SK-N-SH treated with all-trans-retinoic acid at 6 μM for 48 hours (cell line): ENCODE results near the gene AXIN1.

Source experiments
- ATAC-seq: fragments of 200-7000 bp; cut with Tn5 transposase; 3 replicates; pipeline ENCODE4 v1.9.1; 2020; ENCODE audit warnings: mild to moderate bottlenecking, moderate library complexity
- ARNTL ChIP-seq: fragments of 450-650 bp; formaldehyde crosslinking; IDR thresholded peaks from 2 replicates; pipeline ENCODE4 v1.5.0; 2020; ENCODE audit warnings: low read depth, mild to moderate bottlenecking, moderate library complexity, borderline replicate concordance
- BACH2 ChIP-seq: fragments of 250-450 bp; sonication (Bioruptor Pico); IDR thresholded peaks from 2 replicates; pipeline ENCODE4 v1.9.0; 2021; ENCODE audit warnings: mild to moderate bottlenecking, borderline replicate concordance
- CREB5 ChIP-seq: fragments of 250-450 bp; sonication (Bioruptor Pico); IDR thresholded peaks from 2 replicates; pipeline ENCODE4 v1.5.1; 2020; ENCODE audit warnings: low read depth, mild to moderate bottlenecking, moderate library complexity
- CSRNP3 ChIP-seq: fragments of 250-450 bp; sonication (Bioruptor Pico); IDR thresholded peaks from 2 replicates; pipeline ENCODE4 v1.5.1; 2021; ENCODE audit warnings: mild to moderate bottlenecking, moderate library complexity
- ESRRG ChIP-seq: fragments of 250-450 bp; sonication (Bioruptor Pico); IDR thresholded peaks from 2 replicates; pipeline ENCODE4 v1.6.1; 2021; ENCODE audit warnings: mild to moderate bottlenecking
- GLIS3 ChIP-seq: fragments of 250-450 bp; sonication (Bioruptor Pico); IDR thresholded peaks from 2 replicates; pipeline ENCODE4 v1.5.0; 2020; ENCODE audit warnings: mild to moderate bottlenecking, moderate library complexity
- PATZ1 ChIP-seq: fragments of 250-450 bp; sonication (Bioruptor Pico); IDR thresholded peaks from 2 replicates; pipeline ENCODE4 v1.8.0; 2020; ENCODE audit warnings: mild to moderate bottlenecking, moderate library complexity, borderline replicate concordance
- POU6F1 ChIP-seq: fragments of 250-450 bp; sonication (Bioruptor Pico); IDR thresholded peaks from 2 replicates; pipeline ENCODE4 v1.8.0; 2021; ENCODE audit warnings: low read depth, mild to moderate bottlenecking, moderate library complexity, borderline replicate concordance
- PPARA ChIP-seq: fragments of 250-450 bp; sonication (Bioruptor Pico); IDR thresholded peaks from 2 replicates; pipeline ENCODE4 v1.5.0; 2020; ENCODE audit warnings: mild to moderate bottlenecking, borderline replicate concordance
- RARB ChIP-seq: fragments of 250-450 bp; sonication (Bioruptor Pico); IDR thresholded peaks from 2 replicates; pipeline ENCODE4 v1.8.0; 2021; ENCODE audit warnings: mild to moderate bottlenecking, moderate library complexity
- SNAI2 ChIP-seq: fragments of 250-450 bp; sonication (Bioruptor Pico); IDR thresholded peaks from 2 replicates; pipeline ENCODE4 v1.5.0; 2020; ENCODE audit warnings: mild to moderate bottlenecking, moderate library complexity
- TCF4 ChIP-seq: fragments of 250-450 bp; sonication (Bioruptor Pico); IDR thresholded peaks from 2 replicates; pipeline ENCODE4 v1.8.0; 2021; ENCODE audit warnings: mild to moderate bottlenecking, moderate library complexity, borderline replicate concordance
- TOX ChIP-seq: fragments of 250-450 bp; sonication (Bioruptor Pico); IDR thresholded peaks from 2 replicates; pipeline ENCODE4 v1.8.0; 2021; ENCODE audit warnings: mild to moderate bottlenecking, moderate library complexity, borderline replicate concordance
- TSHZ2 ChIP-seq: fragments of 250-450 bp; sonication (Bioruptor Pico); IDR thresholded peaks from 2 replicates; pipeline ENCODE4 v1.5.0; 2020; ENCODE audit warnings: mild to moderate bottlenecking, moderate library complexity
- ZC3H10 ChIP-seq: fragments of 250-450 bp; sonication (Bioruptor Pico); IDR thresholded peaks from 2 replicates; pipeline ENCODE4 v1.5.1; 2021; ENCODE audit warnings: mild to moderate bottlenecking, moderate library complexity
- ZFP3 ChIP-seq: fragments of 250-450 bp; sonication (Bioruptor Pico); IDR thresholded peaks from 2 replicates; pipeline ENCODE4 v1.5.0; 2020; ENCODE audit warnings: mild to moderate bottlenecking, moderate library complexity
- ZFP30 ChIP-seq: fragments of 450-650 bp; formaldehyde crosslinking; IDR thresholded peaks from 2 replicates; pipeline ENCODE4 v1.5.0; 2022; ENCODE audit warnings: mild to moderate bottlenecking, moderate library complexity
- ZNF565 ChIP-seq: fragments of 450-650 bp; formaldehyde crosslinking; conservative IDR thresholded peaks from 2 replicates; pipeline ENCODE4 v1.5.0; 2020; ENCODE audit warnings: low read depth, mild to moderate bottlenecking, moderate library complexity
- ZNF70 ChIP-seq: fragments of 450-650 bp; formaldehyde crosslinking; IDR thresholded peaks from 2 replicates; pipeline ENCODE4 v1.5.0; 2020; ENCODE audit warnings: mild to moderate bottlenecking, moderate library complexity
- ZNF8 ChIP-seq: fragments of 450-650 bp; formaldehyde crosslinking; IDR thresholded peaks from 2 replicates; pipeline ENCODE4 v1.5.0; 2020; ENCODE audit warnings: mild to moderate bottlenecking, moderate library complexity

The AXIN1 gene

GRCh38 chr16:340370-341091 lies 12.0 kb downstream of the AXIN1 start:
- no peak for TF ChIP-seq PPARA
- TF ChIP-seq ZFP30 (CRISPR knock-in tag) = no peak
- no peak for TF ChIP-seq ZC3H10 (CRISPR knock-in tag)
- TF ChIP-seq TOX (CRISPR knock-in tag) = no peak
- no peak for TF ChIP-seq GLIS3 (CRISPR knock-in tag)
- TF ChIP-seq CSRNP3 (CRISPR knock-in tag) = no peak
- TF ChIP-seq CREB5 = no peak
- TF ChIP-seq ZNF8 = no peak
- TF ChIP-seq BACH2 (CRISPR knock-in tag) = no peak
- TF ChIP-seq ARNTL = no peak
- TF ChIP-seq ESRRG (CRISPR knock-in tag) = no peak
- TF ChIP-seq PATZ1 (CRISPR knock-in tag) = no peak
- no peak for TF ChIP-seq RARB
- TF ChIP-seq TCF4 = no peak
- TF ChIP-seq ZNF70 (CRISPR knock-in tag) = no peak
- no peak for TF ChIP-seq ZNF565 (CRISPR knock-in tag)
- TF ChIP-seq TSHZ2 (CRISPR knock-in tag) = no peak
- TF ChIP-seq SNAI2 (CRISPR knock-in tag) = no peak
- TF ChIP-seq ZFP3 = no peak
- no peak for ATAC-seq

GRCh38 chr16:339680-340079 lies 12.8 kb downstream of the AXIN1 start:
- TF ChIP-seq PPARA (no peak), POU6F1 (no peak), GLIS3 (CRISPR knock-in tag) (no peak), CSRNP3 (CRISPR knock-in tag) (no peak), TSHZ2 (CRISPR knock-in tag) (no peak), ZFP3 (no peak), TCF4 (no peak), ARNTL (no peak)
- ATAC-seq = no peak
